ENCODE measurements around the gene KYAT1. TPM values are rescaled to one million over a fixed set of nuclear protein-coding genes. Genes with fewer than 3 reads are reported as not detected.

Gene KYAT1
- total and polyA plus RNA-seq, 2 of the 8 experiments (the other 6 are each of a cell fraction or from before 2014, with no cell fraction given): 30.4 to 42.2 TPM

GRCh38 chr9:128862401-128862851 lies 19.3 kb downstream of the KYAT1 start (continued):
- no peak for TF ChIP-seq CHD7 (IDR thresholded peaks at IDR 0.05; ENCODE audit: insufficient replicate concordance, low read length)
- TF ChIP-seq HDAC6 (IDR thresholded peaks at IDR 0.05; ENCODE audit: low read depth, low read length): no peak
- no peak for TF ChIP-seq POLR2AphosphoS5 (IDR thresholded peaks at IDR 0.05; ENCODE audit: low read depth, low read length)
- no peak for TF ChIP-seq POU5F1 (IDR thresholded peaks at IDR 0.05; ENCODE audit: low read depth, low read length)
- TF ChIP-seq JUN (IDR thresholded peaks at IDR 0.05; ENCODE audit: low read depth, low read length): no peak
- no peak for TF ChIP-seq CHD1 (IDR thresholded peaks at IDR 0.05; ENCODE audit: low read depth, low read length)
- TF ChIP-seq ZNF274 (IDR thresholded peaks at IDR 0.05; ENCODE audit: borderline replicate concordance, extremely low read depth, low read length): no peak
- TF ChIP-seq SP2 (IDR thresholded peaks at IDR 0.05; ENCODE audit: low read length): no peak
- no peak for TF ChIP-seq GTF2F1 (IDR thresholded peaks at IDR 0.05; ENCODE audit: borderline replicate concordance, low read depth, low read length)

Measured in H1 (cell line).